A549 (cell line): ENCODE data around the gene SHISAL1.

ENCODE experiments used
- CEBPB ChIP-seq, 2 experiments: fragments of >200 bp in 1 of 2; sonication (Bioruptor Twin) in 1 of 2; formaldehyde crosslinking in 1 of 2; IDR thresholded peaks; 2 replicates each; pipeline ENCODE4 v1.6.1; 2012 to 2016
- HOXB13 ChIP-seq: fragments of 250-450 bp; sonication (Bioruptor Pico); IDR thresholded peaks from 2 replicates; pipeline ENCODE4 v1.5.0; 2020; ENCODE audit warnings: low read depth, mild to moderate bottlenecking, moderate library complexity
- JUN ChIP-seq, 2 experiments: fragments of >200 bp; sonication (Bioruptor Twin); formaldehyde crosslinking; IDR thresholded peaks; 2 replicates in 1 of 2; 3 replicates in 1 of 2; pipeline ENCODE4 v1.6.1; 2016 to 2017
- PHF8 ChIP-seq: fragments of 200-600 bp; sonication (generic); IDR thresholded peaks from 2 replicates; pipeline ENCODE4 v1.6.1; 2016; ENCODE audit warnings: low read depth, mild to moderate bottlenecking, antibody characterized with exemption, moderate library complexity, borderline replicate concordance
- POLR2A ChIP-seq: IDR thresholded peaks from 2 replicates; pipeline ENCODE4 v1.6.1; 2012; ENCODE audit warnings: mild to moderate bottlenecking, low read length
- SMC3 ChIP-seq: fragments of >200 bp; sonication (Bioruptor Twin); formaldehyde crosslinking; IDR thresholded peaks from 3 replicates; pipeline ENCODE4 v1.6.1; 2018; ENCODE audit warnings: inconsistent platforms
- TF ChIP-seq, protein P1 (sequence below): fragments of >200 bp; sonication (Bioruptor Twin); formaldehyde crosslinking; IDR thresholded peaks from 3 replicates; pipeline ENCODE4 v1.5.1; 2016
- TF ChIP-seq, protein P2 (sequence below): fragments of 200-600 bp; sonication (generic); IDR thresholded peaks from 2 replicates; pipeline ENCODE4 v1.6.1; 2016; ENCODE audit warnings: antibody characterized with exemption, mild to moderate bottlenecking, moderate library complexity

DNA sequence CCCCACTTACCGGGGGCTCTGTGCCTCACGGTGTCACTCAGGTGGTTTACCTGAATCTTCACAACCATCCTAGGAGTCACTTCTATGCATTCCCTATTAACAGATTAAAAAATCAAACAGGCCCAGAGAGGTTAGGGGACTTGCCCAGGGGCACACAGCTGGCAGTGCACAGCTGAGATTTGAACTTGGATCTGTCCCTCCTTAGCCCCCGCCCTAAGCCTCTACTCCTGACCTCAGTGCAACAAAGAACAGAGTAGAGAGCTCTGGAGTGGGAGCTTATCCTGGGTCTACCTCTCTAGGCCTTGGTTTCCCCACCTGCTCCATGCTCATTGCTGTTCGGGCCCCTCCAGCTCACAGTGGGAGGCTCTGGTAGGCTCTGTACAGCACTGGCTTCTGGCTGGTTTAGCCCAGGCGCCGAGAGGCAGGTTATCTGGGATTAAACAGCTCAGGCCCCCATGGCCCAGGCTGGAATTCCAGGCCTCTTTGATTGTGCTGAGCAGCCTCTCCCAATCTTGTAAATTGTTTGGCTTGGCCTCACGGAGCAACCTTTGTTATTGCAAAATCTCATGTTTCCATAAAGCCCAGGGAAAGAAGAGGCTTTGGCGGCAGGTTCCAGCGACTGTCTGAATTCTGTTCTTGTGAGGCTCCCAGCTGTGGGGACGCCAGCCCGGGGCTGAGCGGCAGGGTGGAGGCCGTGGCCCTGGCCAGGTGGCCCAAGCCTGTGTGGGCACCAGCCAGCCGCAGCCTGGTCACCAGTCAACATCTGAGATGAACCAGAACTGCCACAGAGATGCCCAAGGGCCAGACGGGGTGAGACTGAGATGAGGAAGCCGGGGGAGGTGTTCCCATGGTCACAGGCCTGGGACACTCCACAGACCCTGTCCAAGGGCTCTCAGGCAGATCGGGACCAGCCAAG lies 28.9 kb upstream of the SHISAL1 start:
- TF ChIP-seq, protein P1, sequence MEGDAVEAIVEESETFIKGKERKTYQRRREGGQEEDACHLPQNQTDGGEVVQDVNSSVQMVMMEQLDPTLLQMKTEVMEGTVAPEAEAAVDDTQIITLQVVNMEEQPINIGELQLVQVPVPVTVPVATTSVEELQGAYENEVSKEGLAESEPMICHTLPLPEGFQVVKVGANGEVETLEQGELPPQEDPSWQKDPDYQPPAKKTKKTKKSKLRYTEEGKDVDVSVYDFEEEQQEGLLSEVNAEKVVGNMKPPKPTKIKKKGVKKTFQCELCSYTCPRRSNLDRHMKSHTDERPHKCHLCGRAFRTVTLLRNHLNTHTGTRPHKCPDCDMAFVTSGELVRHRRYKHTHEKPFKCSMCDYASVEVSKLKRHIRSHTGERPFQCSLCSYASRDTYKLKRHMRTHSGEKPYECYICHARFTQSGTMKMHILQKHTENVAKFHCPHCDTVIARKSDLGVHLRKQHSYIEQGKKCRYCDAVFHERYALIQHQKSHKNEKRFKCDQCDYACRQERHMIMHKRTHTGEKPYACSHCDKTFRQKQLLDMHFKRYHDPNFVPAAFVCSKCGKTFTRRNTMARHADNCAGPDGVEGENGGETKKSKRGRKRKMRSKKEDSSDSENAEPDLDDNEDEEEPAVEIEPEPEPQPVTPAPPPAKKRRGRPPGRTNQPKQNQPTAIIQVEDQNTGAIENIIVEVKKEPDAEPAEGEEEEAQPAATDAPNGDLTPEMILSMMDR, result no peak
- TF ChIP-seq, protein P2, sequence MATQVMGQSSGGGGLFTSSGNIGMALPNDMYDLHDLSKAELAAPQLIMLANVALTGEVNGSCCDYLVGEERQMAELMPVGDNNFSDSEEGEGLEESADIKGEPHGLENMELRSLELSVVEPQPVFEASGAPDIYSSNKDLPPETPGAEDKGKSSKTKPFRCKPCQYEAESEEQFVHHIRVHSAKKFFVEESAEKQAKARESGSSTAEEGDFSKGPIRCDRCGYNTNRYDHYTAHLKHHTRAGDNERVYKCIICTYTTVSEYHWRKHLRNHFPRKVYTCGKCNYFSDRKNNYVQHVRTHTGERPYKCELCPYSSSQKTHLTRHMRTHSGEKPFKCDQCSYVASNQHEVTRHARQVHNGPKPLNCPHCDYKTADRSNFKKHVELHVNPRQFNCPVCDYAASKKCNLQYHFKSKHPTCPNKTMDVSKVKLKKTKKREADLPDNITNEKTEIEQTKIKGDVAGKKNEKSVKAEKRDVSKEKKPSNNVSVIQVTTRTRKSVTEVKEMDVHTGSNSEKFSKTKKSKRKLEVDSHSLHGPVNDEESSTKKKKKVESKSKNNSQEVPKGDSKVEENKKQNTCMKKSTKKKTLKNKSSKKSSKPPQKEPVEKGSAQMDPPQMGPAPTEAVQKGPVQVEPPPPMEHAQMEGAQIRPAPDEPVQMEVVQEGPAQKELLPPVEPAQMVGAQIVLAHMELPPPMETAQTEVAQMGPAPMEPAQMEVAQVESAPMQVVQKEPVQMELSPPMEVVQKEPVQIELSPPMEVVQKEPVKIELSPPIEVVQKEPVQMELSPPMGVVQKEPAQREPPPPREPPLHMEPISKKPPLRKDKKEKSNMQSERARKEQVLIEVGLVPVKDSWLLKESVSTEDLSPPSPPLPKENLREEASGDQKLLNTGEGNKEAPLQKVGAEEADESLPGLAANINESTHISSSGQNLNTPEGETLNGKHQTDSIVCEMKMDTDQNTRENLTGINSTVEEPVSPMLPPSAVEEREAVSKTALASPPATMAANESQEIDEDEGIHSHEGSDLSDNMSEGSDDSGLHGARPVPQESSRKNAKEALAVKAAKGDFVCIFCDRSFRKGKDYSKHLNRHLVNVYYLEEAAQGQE, result no peak
- TF ChIP-seq SMC3 (no peak), JUN (IDR thresholded peaks at IDR 0.05) (no peak), PHF8 (no peak), POLR2A (no peak), CEBPB (IDR thresholded peaks at IDR 0.05) (no peak), HOXB13 (CRISPR knock-in tag) (no peak)
